DOHH2 (cell line): ENCODE data around the gene GCNT2.

Experiments used
- H3F3A ChIP-seq: fragments of 200-600 bp; sonication (generic), shearing (Covaris generic); 2 replicates; pipeline ENCODE4 v1.6.0; 2016; ENCODE audit warnings: antibody characterized with exemption, mild to moderate bottlenecking; ENCODE audit not compliant: control insufficient read depth, insufficient read depth
- H3K27ac ChIP-seq: fragments of 200-600 bp; sonication (generic); 2 replicates; pipeline ENCODE4 v1.5.1; 2014; ENCODE audit warnings: low read depth, mild to moderate bottlenecking, low read length, moderate library complexity
- H3K27me3 ChIP-seq: fragments of 200-600 bp; sonication (generic); 2 replicates; pipeline ENCODE4 v1.6.1; 2014; ENCODE audit warnings: mild to moderate bottlenecking, low read length, mixed read lengths; ENCODE audit not compliant: control insufficient read depth
- H3K36me3 ChIP-seq: fragments of 200-600 bp; sonication (generic); 2 replicates; pipeline ENCODE4 v1.6.1; 2014; ENCODE audit warnings: mild to moderate bottlenecking, low read length, moderate library complexity, mixed read lengths; ENCODE audit not compliant: control insufficient read depth
- H3K4me1 ChIP-seq: fragments of 200-600 bp; sonication (generic); 2 replicates; pipeline ENCODE4 v1.6.1; 2014; ENCODE audit warnings: mild to moderate bottlenecking, low read length, mixed read lengths; ENCODE audit not compliant: control insufficient read depth
- H3K4me2 ChIP-seq: fragments of 200-600 bp; sonication (generic); 2 replicates; pipeline ENCODE4 v1.6.0; 2014; ENCODE audit warnings: mild to moderate bottlenecking, low read length, moderate library complexity
- H3K4me3 ChIP-seq: fragments of 200-600 bp; sonication (generic); 2 replicates; pipeline ENCODE4 v1.5.1; 2014; ENCODE audit warnings: mild to moderate bottlenecking, low read length, mixed read lengths
- H3K79me2 ChIP-seq: fragments of 200-600 bp; sonication (generic); 2 replicates; pipeline ENCODE4 v1.6.1; 2014; ENCODE audit warnings: mild to moderate bottlenecking, low read length, mixed read lengths; ENCODE audit not compliant: control insufficient read depth
- H3K9me2 ChIP-seq: fragments of 200-600 bp; sonication (generic); replicated peaks from 2 replicates; pipeline ENCODE4 v1.6.1; 2014; ENCODE audit warnings: mild to moderate bottlenecking, low read length, mixed read lengths; ENCODE audit not compliant: control insufficient read depth
- H3K9me3 ChIP-seq: fragments of 200-600 bp; sonication (generic); 2 replicates; pipeline ENCODE4 v1.6.1; 2014; ENCODE audit warnings: antibody characterized with exemption, low read length, mixed read lengths; ENCODE audit not compliant: control insufficient read depth, insufficient read depth
- H4K20me1 ChIP-seq: fragments of 200-600 bp; sonication (generic); 2 replicates; pipeline ENCODE4 v1.6.0; 2014; ENCODE audit warnings: low read depth, mild to moderate bottlenecking, antibody characterized with exemption, low read length, moderate library complexity; ENCODE audit not compliant: control insufficient read depth, insufficient read depth
- EZH2phosphoT487 ChIP-seq: fragments of 200-600 bp; sonication (generic); IDR thresholded peaks from 2 replicates; pipeline ENCODE4 v1.6.1; 2017; ENCODE audit warnings: borderline replicate concordance, mild to moderate bottlenecking, antibody characterized with exemption, low read length, moderate library complexity, mixed read lengths
- TF ChIP-seq, protein P1 (sequence below): fragments of 200-600 bp; sonication (generic); IDR thresholded peaks from one replicate; pipeline ENCODE4 v1.5.1; 2014; ENCODE audit warnings: antibody characterized with exemption, mild to moderate bottlenecking, low read depth, low read length; ENCODE audit not compliant: poor library complexity, severe bottlenecking

GCNT2 gene

DNA sequence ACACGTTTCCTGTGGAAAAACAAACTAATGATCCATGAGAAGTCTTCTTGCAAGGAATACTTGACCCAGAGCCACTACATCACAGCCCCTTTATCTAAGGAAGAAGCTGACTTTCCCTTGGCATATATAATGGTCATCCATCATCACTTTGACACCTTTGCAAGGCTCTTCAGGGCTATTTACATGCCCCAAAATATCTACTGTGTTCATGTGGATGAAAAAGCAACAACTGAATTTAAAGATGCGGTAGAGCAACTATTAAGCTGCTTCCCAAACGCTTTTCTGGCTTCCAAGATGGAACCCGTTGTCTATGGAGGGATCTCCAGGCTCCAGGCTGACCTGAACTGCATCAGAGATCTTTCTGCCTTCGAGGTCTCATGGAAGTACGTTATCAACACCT is 35.4 kb downstream of the GCNT2 start:
- Histone ChIP-seq H3F3A (no peaks in the 10 kb centered on the region), H3K4me2 (no peak overlapping the region), H4K20me1 (no peaks in the 10 kb centered on the region), H3K9me3 (no peaks in the 10 kb centered on the region), H3K9me2 (no peaks in the 10 kb centered on the region), H3K27ac (no peak overlapping the region), H3K4me3 (no peak overlapping the region), H3K36me3 (peaks cover 16% of the 10 kb centered on the region), H3K27me3 (no peaks in the 10 kb centered on the region), H3K4me1 (peaks cover 7% of the 10 kb centered on the region), H3K79me2 (peaks cover 53% of the 10 kb centered on the region)
- TF ChIP-seq EZH2phosphoT487, result no peak
- TF ChIP-seq, protein P1, sequence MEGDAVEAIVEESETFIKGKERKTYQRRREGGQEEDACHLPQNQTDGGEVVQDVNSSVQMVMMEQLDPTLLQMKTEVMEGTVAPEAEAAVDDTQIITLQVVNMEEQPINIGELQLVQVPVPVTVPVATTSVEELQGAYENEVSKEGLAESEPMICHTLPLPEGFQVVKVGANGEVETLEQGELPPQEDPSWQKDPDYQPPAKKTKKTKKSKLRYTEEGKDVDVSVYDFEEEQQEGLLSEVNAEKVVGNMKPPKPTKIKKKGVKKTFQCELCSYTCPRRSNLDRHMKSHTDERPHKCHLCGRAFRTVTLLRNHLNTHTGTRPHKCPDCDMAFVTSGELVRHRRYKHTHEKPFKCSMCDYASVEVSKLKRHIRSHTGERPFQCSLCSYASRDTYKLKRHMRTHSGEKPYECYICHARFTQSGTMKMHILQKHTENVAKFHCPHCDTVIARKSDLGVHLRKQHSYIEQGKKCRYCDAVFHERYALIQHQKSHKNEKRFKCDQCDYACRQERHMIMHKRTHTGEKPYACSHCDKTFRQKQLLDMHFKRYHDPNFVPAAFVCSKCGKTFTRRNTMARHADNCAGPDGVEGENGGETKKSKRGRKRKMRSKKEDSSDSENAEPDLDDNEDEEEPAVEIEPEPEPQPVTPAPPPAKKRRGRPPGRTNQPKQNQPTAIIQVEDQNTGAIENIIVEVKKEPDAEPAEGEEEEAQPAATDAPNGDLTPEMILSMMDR, result no peak

DNA sequence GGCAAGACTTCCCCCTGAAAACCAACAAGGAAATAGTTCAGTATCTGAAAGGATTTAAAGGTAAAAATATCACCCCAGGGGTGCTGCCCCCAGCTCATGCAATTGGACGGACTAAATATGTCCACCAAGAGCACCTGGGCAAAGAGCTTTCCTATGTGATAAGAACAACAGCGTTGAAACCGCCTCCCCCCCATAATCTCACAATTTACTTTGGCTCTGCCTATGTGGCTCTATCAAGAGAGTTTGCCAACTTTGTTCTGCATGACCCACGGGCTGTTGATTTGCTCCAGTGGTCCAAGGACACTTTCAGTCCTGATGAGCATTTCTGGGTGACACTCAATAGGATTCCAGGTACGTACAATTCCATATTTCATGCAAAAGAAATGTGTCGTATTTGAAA is 35.8 kb downstream of the GCNT2 start:
- Histone ChIP-seq H3K9me2 (no peaks in the 10 kb centered on the region), H3K27ac (no peak overlapping the region), H3K79me2 (peaks cover 55% of the 10 kb centered on the region), H3K4me2 (no peak overlapping the region), H3K27me3 (no peaks in the 10 kb centered on the region), H3K4me3 (no peak overlapping the region), H3K9me3 (no peaks in the 10 kb centered on the region), H3K4me1 (peaks cover 11% of the 10 kb centered on the region), H3K36me3 (peaks cover 18% of the 10 kb centered on the region), H4K20me1 (no peaks in the 10 kb centered on the region), H3F3A (no peaks in the 10 kb centered on the region)
- TF ChIP-seq EZH2phosphoT487, result no peak
- TF ChIP-seq, protein P1, result no peak

DNA sequence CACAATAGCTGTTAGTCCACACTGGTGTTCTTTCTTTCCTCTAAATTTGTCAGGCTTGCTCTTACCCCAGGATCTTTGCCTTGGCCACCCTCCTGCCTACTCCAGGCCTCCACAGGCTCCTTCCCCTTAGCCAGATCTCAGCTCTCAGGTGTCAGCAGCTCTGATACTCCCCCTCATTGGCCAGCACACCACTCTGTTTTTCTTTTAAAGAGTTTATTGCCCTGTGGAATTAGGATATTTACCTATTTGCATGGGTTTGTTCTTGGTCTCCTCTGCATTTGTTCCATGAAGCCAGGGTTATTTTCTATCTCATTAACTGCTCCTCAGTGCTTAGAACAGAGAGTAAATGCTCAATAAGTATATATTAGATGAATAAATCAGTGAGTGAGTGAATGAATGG is 36.8 kb downstream of the GCNT2 start:
- Histone ChIP-seq H3K27me3 (no peaks in the 10 kb centered on the region), H3K4me3 (no peak overlapping the region)

More for the DNA sequence above, 36.8 kb downstream of the GCNT2 start:
- Histone ChIP-seq H3K4me2 (no peak overlapping the region), H3K27ac (no peak overlapping the region), H3K9me2 (no peaks in the 10 kb centered on the region), H3K9me3 (no peaks in the 10 kb centered on the region), H3K4me1 (peaks cover 12% of the 10 kb centered on the region), H3K79me2 (peaks cover 51% of the 10 kb centered on the region), H4K20me1 (no peaks in the 10 kb centered on the region), H3K36me3 (peaks cover 19% of the 10 kb centered on the region), H3F3A (no peaks in the 10 kb centered on the region)
- TF ChIP-seq EZH2phosphoT487, result no peak
- TF ChIP-seq, protein P1, result no peak
